H9 (cell line): ENCODE data around the gene BFSP2. TPM values are rescaled to one million over a fixed set of nuclear protein-coding genes. Genes with fewer than 3 reads are reported as not detected.

Experiments
- DNase-seq: peaks from one replicate; pipeline ENCODE4 v3.0.0-alpha.2; 2017
- H2AFZ ChIP-seq: one replicate; pipeline ENCODE4 v1.6.1; 2013; ENCODE audit warnings: mild to moderate bottlenecking, low read length, control low read depth, moderate library complexity
- H2AK5ac ChIP-seq: 2 replicates; pipeline ENCODE4 v1.6.1; 2013; ENCODE audit warnings: low read length, control low read depth, mixed read lengths; ENCODE audit not compliant: insufficient read length
- H2BK120ac ChIP-seq: one replicate; pipeline ENCODE4 v1.6.1; 2013; ENCODE audit warnings: low read depth, mild to moderate bottlenecking, low read length, control low read depth, inconsistent platforms; ENCODE audit not compliant: poor library complexity, severe bottlenecking
- H2BK12ac ChIP-seq: 2 replicates; pipeline ENCODE4 v1.6.1; 2013; ENCODE audit warnings: low read length, control low read depth, mixed read lengths, low read depth; ENCODE audit not compliant: insufficient read length
- H2BK15ac ChIP-seq: 2 replicates; pipeline ENCODE4 v1.6.1; 2013; ENCODE audit warnings: low read depth, low read length, control low read depth
- H2BK20ac ChIP-seq: one replicate; pipeline ENCODE4 v1.6.1; 2013; ENCODE audit warnings: low read depth, mild to moderate bottlenecking, low read length, control low read depth, inconsistent platforms; ENCODE audit not compliant: poor library complexity, severe bottlenecking
- H2BK5ac ChIP-seq: 2 replicates; pipeline ENCODE4 v1.6.1; 2013; ENCODE audit warnings: low read length, control low read depth, mixed read lengths; ENCODE audit not compliant: insufficient read length
- H3K14ac ChIP-seq: 2 replicates; pipeline ENCODE4 v1.6.1; 2013; ENCODE audit warnings: low read length, control low read depth; ENCODE audit not compliant: insufficient read depth
- H3K18ac ChIP-seq: 2 replicates; pipeline ENCODE4 v1.6.1; 2013; ENCODE audit warnings: low read depth, mild to moderate bottlenecking, mixed read lengths, low read length, control low read depth; ENCODE audit not compliant: insufficient read length
- H3K23ac ChIP-seq: 2 replicates; pipeline ENCODE4 v1.6.1; 2013; ENCODE audit warnings: low read length, control low read depth, mixed read lengths, low read depth; ENCODE audit not compliant: insufficient read length
- H3K23me2 ChIP-seq: 2 replicates; pipeline ENCODE4 v1.6.1; 2013; ENCODE audit warnings: low read depth, mild to moderate bottlenecking, mixed read lengths, low read length, control low read depth; ENCODE audit not compliant: insufficient read length, poor library complexity, severe bottlenecking
- H3K27ac ChIP-seq: 2 replicates; pipeline ENCODE4 v1.5.1; 2013; ENCODE audit warnings: low read length, control low read depth, mixed read lengths, low read depth; ENCODE audit not compliant: insufficient read length
- H3K27me3 ChIP-seq: 2 replicates; pipeline ENCODE4 v1.6.1; 2013; ENCODE audit warnings: low read length, control low read depth, inconsistent platforms; ENCODE audit not compliant: insufficient read depth
- H3K4ac ChIP-seq: 2 replicates; pipeline ENCODE4 v1.6.1; 2013; ENCODE audit warnings: low read depth, mild to moderate bottlenecking, control low read depth, inconsistent platforms, low read length, moderate library complexity
- H3K4me1 ChIP-seq: 2 replicates; pipeline ENCODE4 v1.6.1; 2013; ENCODE audit warnings: low read length, control low read depth, inconsistent platforms; ENCODE audit not compliant: insufficient read depth
- H3K4me2 ChIP-seq: 2 replicates; pipeline ENCODE4 v1.6.1; 2013; ENCODE audit warnings: low read length, control low read depth, mixed read lengths; ENCODE audit not compliant: insufficient read length, insufficient read depth
- H3K56ac ChIP-seq: 2 replicates; pipeline ENCODE4 v1.6.1; 2013; ENCODE audit warnings: low read depth, mild to moderate bottlenecking, mixed read lengths, low read length, control low read depth; ENCODE audit not compliant: insufficient read length
- H3K79me1 ChIP-seq: 2 replicates; pipeline ENCODE4 v1.6.1; 2013; ENCODE audit warnings: low read depth, mild to moderate bottlenecking, moderate library complexity, low read length, control low read depth, inconsistent platforms; ENCODE audit not compliant: insufficient read depth, poor library complexity, severe bottlenecking
- H3K79me2 ChIP-seq: 2 replicates; pipeline ENCODE4 v1.6.1; 2013; ENCODE audit warnings: low read length, control low read depth, inconsistent platforms; ENCODE audit not compliant: insufficient read depth
- H3K9ac ChIP-seq: 2 replicates; pipeline ENCODE4 v1.6.1; 2013; ENCODE audit warnings: low read length, control low read depth, mixed read lengths; ENCODE audit not compliant: insufficient read length; ENCODE audit errors: extremely low read depth
- H3K9me3 ChIP-seq: one replicate; pipeline ENCODE4 v1.6.1; 2013; ENCODE audit warnings: low read depth, low read length, inconsistent platforms; ENCODE audit not compliant: control insufficient read depth
- H3T11ph ChIP-seq: one replicate; pipeline ENCODE4 v1.6.1; 2013; ENCODE audit warnings: mild to moderate bottlenecking, low read length, control low read depth, inconsistent platforms
- H4K20me1 ChIP-seq: one replicate; pipeline ENCODE4 v1.6.1; 2013; ENCODE audit not compliant: control insufficient read depth, insufficient read length, insufficient read depth
- H4K5ac ChIP-seq: 2 replicates; pipeline ENCODE4 v1.6.1; 2013; ENCODE audit warnings: low read depth, mild to moderate bottlenecking, mixed read lengths, low read length, control low read depth; ENCODE audit not compliant: insufficient read length
- H4K8ac ChIP-seq: replicated peaks from 2 replicates; pipeline ENCODE4 v1.6.1; 2013; ENCODE audit warnings: low read length, control low read depth, mixed read lengths, low read depth; ENCODE audit not compliant: insufficient read length
- H4K91ac ChIP-seq: 2 replicates; pipeline ENCODE4 v1.6.1; 2013; ENCODE audit warnings: low read depth, mild to moderate bottlenecking, moderate library complexity, mixed read lengths, low read length, control low read depth; ENCODE audit not compliant: insufficient read length
- H3K27ac Mint-ChIP-seq, 3 experiments: 2 replicates in 2 of 3; 3 replicates in 1 of 3; pipeline ENCODE4 v1.8.0; 2020 to 2021; ENCODE audit warnings: mixed read lengths in 3 of 3, mild to moderate bottlenecking in 1 of 3, moderate library complexity in 1 of 3
- H3K27me3 Mint-ChIP-seq: 2 replicates; pipeline ENCODE4 v1.8.0; 2021; ENCODE audit warnings: low read depth, mild to moderate bottlenecking, moderate library complexity, mixed read lengths
- H3K36me3 Mint-ChIP-seq, 3 experiments: 2 replicates in 2 of 3; 3 replicates in 1 of 3; pipeline ENCODE4 v1.8.0; 2020 to 2021; ENCODE audit warnings: low read depth in 3 of 3, mixed read lengths in 3 of 3; ENCODE audit not compliant: insufficient read depth in 1 of 3
- H3K4me1 Mint-ChIP-seq, 2 experiments: 2 replicates each; pipeline ENCODE4 v1.8.0; 2020; ENCODE audit warnings: mixed read lengths in 2 of 2
- H3K4me3 Mint-ChIP-seq, 2 experiments: 2 replicates in 1 of 2; 3 replicates in 1 of 2; pipeline ENCODE4 v1.8.0; 2020 to 2021; ENCODE audit warnings: mild to moderate bottlenecking in 2 of 2, mixed read lengths in 2 of 2, moderate library complexity in 1 of 2
- H3K9me3 Mint-ChIP-seq, 2 experiments: 2 replicates in 1 of 2; 3 replicates in 1 of 2; pipeline ENCODE4 v1.8.0; 2020; ENCODE audit warnings: mild to moderate bottlenecking in 2 of 2, mixed read lengths in 2 of 2, moderate library complexity in 1 of 2
- CTCF ChIP-seq: fragments of 200-600 bp; sonication (generic); conservative IDR thresholded peaks from 3 replicates; pipeline ENCODE4 v1.8.0; 2021; ENCODE audit warnings: antibody characterized with exemption, mild to moderate bottlenecking
- WGBS: extraction: QIAGEN DNeasy Blood & Tissue Kit; methylation state at CpG from one replicate; pipeline ENCODE4 v1.1.7; 2013; ENCODE audit warnings: missing lambda C conversion rate, low lambda C conversion rate, mixed read lengths; ENCODE audit not compliant: insufficient read length; ENCODE audit errors: extremely low coverage; 5-methylcytosine and 5-hydroxymethylcytosine counted together
- total RNA-seq: library from RNA; stranded (reverse); gene quantifications from 2 replicates; pipeline ENCODE4 v1.2.1, GENCODE V29; 2021

Gene BFSP2
- total RNA-seq, 1 experiment from 2014 or later: not detected

GRCh38 chr3:133478624-133479023 is 78.8 kb downstream of the BFSP2 start:
- peaks cover 0 to 4% (median 0%) of the 10 kb centered on the region in 3 experiments; a peak in 1 of 7 replicates for H3K36me3 Mint-ChIP-seq
- peak overlapping the region in 1 of 3 experiments; percentile 23; a peak in 1 of 7 replicates for H3K27ac Mint-ChIP-seq
- H3K4ac ChIP-seq: no peak overlapping the region
- H3K4me1 ChIP-seq: peaks cover 2% of the 10 kb centered on the region; the same call in 1 of the 2 replicates
- no CpG with 5 or more reads among the region's 1 CpG for WGBS
- TF ChIP-seq CTCF: no peak
- H4K5ac ChIP-seq: no peak overlapping the region
- no peak overlapping the region for H3K4me2 ChIP-seq
- H3K14ac ChIP-seq: no peak overlapping the region
- no peak for DNase-seq
- peaks cover 36 to 38% of the 10 kb centered on the region in 2 experiments for H3K4me1 Mint-ChIP-seq
- H3K27me3 Mint-ChIP-seq: no peaks in the 10 kb centered on the region; the same call in 1 of the 2 replicates
- H3K23ac ChIP-seq: no peak overlapping the region
- H4K91ac ChIP-seq: no peak overlapping the region
- no peak overlapping the region for H2BK5ac ChIP-seq
- H2AFZ ChIP-seq: no peak overlapping the region
- no peak overlapping the region for H2BK120ac ChIP-seq
- H4K20me1 ChIP-seq: no peaks in the 10 kb centered on the region
- no peak overlapping the region for H3K27ac ChIP-seq
- peaks cover 0 to 6% of the 10 kb centered on the region in 2 experiments; a peak in 2 of 5 replicates for H3K9me3 Mint-ChIP-seq
- H3K79me1 ChIP-seq: no peaks in the 10 kb centered on the region
- no peak overlapping the region for H2BK15ac ChIP-seq
- no peaks in the 10 kb centered on the region for H3K9me3 ChIP-seq
- no peak overlapping the region for H3K4me3 Mint-ChIP-seq
- H3K56ac ChIP-seq: no peak overlapping the region
- H3K18ac ChIP-seq: no peak overlapping the region
- H3K9ac ChIP-seq: no peak overlapping the region
- H4K8ac ChIP-seq: no peak overlapping the region
- no peak overlapping the region for H2BK12ac ChIP-seq
- H2BK20ac ChIP-seq: no peak overlapping the region
- H3K79me2 ChIP-seq: no peaks in the 10 kb centered on the region
- H2AK5ac ChIP-seq: no peak overlapping the region
- H3K23me2 ChIP-seq: no peaks in the 10 kb centered on the region
- H3T11ph ChIP-seq: no peak overlapping the region
- no peaks in the 10 kb centered on the region for H3K27me3 ChIP-seq
